Rectal smooth muscle tissue (tissue), 1 donor: ENCODE measurements around the gene PRR27.

Experiments used
- H3K27ac ChIP-seq: one replicate; pipeline ENCODE4 v1.7.0; 2013; ENCODE audit warnings: low read depth, low read length, inconsistent platforms
- H3K27me3 ChIP-seq: one replicate; pipeline ENCODE4 v1.7.0; 2013; ENCODE audit warnings: low read length; ENCODE audit not compliant: control insufficient read depth, insufficient read depth
- H3K36me3 ChIP-seq: one replicate; pipeline ENCODE4 v1.7.0; 2013; ENCODE audit warnings: low read length; ENCODE audit not compliant: control insufficient read depth, insufficient read depth
- H3K4me1 ChIP-seq: one replicate; pipeline ENCODE4 v1.7.0; 2013; ENCODE audit warnings: low read length; ENCODE audit not compliant: control insufficient read depth, insufficient read depth
- H3K4me3 ChIP-seq: one replicate; pipeline ENCODE4 v1.7.0; 2013; ENCODE audit warnings: low read length
- H3K9ac ChIP-seq: one replicate; pipeline ENCODE4 v1.7.0; 2013; ENCODE audit warnings: low read length

Gene PRR27

DNA sequence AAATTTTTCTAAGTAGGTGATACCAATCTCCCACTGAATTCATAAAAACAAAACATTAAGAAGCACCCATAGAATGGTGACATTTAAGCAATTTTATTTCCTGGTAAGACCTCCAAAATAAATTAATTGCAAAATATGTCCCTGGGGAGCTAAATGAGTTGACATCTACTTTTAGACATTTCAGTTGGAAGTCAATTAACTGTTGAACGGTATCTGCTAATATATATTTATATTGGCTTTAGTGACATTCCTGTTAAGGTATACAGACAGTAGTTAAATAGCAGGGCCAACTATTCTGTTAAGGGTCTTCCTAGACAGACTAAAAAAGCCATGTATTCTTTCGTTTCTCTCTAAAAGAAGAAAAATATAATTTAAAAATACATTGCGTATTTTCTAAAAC lies at the start of gene PRR27:
Gene PRR27 (plus strand): TSS at position 301 of the 400 bp plus-strand sequence. CDS start 139 bp downstream, outside the sequence.
- Histone ChIP-seq H3K27me3 (no peaks in the 10 kb centered on the region), H3K4me1 (no peaks in the 10 kb centered on the region), H3K4me3 (no peak within 1 kb of the TSS), H3K27ac (no peak within 1 kb of the TSS), H3K36me3 (no peaks in the 10 kb centered on the region), H3K9ac (no peak within 1 kb of the TSS)

DNA sequence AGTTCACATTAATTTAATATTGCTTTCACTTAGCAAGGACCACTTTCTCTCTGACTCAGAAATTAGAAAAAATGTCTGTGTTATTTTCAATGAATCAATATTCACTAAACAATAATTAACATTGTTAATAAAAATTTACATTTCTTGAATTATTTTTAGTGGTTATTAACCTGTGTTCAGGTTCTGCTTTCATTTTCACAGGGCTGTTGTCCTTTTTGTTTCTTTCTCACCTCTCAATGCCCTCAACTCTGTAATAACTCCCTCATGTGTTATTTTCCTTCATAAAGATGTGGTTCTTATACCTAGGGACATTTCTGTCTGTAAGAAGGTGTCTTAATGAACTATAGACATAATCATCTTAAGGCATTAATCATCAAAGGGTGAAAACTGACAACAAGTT lies 43.1 kb upstream of the PRR27 start:
- Histone ChIP-seq H3K4me3 (no peak overlapping the region), H3K27ac (no peak overlapping the region), H3K36me3 (no peaks in the 10 kb centered on the region), H3K27me3 (no peaks in the 10 kb centered on the region), H3K4me1 (no peaks in the 10 kb centered on the region), H3K9ac (no peak overlapping the region)

DNA sequence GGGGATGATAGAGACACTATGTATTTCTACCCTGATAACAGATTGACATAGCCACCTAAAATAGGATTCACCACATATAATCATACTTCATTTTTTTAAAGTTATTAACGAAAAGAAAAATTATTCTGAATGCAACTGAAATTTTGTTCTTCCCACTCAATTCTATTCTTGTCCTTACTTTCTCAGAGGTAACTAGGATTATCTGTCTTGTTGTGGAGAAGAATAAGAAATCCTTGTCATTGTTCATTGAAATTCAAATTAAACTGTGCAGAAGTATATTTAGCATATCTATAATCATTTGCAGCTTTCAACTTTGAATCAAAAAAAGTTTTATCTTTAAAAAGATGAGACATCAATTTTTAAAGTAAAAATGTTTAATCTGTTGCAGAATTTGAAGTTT lies 40.4 kb upstream of the PRR27 start:
- Histone ChIP-seq H3K4me1 (no peaks in the 10 kb centered on the region), H3K9ac (no peak overlapping the region), H3K36me3 (no peaks in the 10 kb centered on the region), H3K4me3 (no peak overlapping the region), H3K27me3 (no peaks in the 10 kb centered on the region), H3K27ac (no peak overlapping the region)

DNA sequence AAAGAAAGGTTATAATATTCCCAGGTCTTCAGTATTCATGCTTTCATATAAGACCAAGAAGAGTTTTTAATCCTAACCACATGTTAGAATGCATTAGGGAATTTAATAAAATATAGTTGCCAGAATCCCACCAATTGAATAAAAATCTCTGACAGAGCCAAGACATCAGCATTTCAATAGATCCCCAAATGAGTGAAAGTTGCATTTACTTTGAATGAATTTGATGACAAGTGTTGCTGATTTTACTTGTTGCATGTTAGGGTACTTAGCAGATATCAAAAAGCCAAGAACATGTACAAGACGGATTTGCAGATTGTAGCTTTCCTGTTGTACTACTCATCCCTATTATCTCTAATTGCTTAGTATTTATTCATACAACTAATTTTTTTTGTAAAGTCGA lies 39.9 kb upstream of the PRR27 start:
- Histone ChIP-seq H3K36me3 (no peaks in the 10 kb centered on the region), H3K4me1 (no peaks in the 10 kb centered on the region), H3K27me3 (no peaks in the 10 kb centered on the region), H3K4me3 (no peak overlapping the region), H3K27ac (no peak overlapping the region), H3K9ac (no peak overlapping the region)

DNA sequence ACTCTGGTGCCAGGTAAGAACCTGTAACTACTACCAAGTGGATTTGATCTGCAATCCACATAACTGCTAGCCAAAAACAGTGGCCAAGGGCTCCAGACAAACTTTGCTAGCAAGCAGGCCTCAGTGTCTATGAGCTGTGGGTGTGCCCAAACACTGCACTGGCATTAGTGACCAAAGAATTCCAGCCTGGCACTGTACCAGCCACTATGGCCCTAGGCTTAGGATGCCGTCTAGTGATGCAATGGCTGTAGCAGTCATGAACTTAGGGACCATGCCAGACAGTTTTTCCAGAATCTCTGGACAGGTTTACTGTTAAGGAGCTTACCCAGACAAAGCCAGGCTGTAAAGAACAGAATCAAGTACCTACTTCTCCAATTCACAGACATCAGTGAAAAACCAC lies 33.7 kb upstream of the PRR27 start:
- H3K4me1 ChIP-seq, result no peaks in the 10 kb centered on the region
- H3K4me3 ChIP-seq, result no peak overlapping the region
- no peaks in the 10 kb centered on the region for H3K36me3 ChIP-seq
- no peaks in the 10 kb centered on the region for H3K27me3 ChIP-seq
- H3K27ac ChIP-seq, result no peak overlapping the region
- H3K9ac ChIP-seq, result no peak overlapping the region

DNA sequence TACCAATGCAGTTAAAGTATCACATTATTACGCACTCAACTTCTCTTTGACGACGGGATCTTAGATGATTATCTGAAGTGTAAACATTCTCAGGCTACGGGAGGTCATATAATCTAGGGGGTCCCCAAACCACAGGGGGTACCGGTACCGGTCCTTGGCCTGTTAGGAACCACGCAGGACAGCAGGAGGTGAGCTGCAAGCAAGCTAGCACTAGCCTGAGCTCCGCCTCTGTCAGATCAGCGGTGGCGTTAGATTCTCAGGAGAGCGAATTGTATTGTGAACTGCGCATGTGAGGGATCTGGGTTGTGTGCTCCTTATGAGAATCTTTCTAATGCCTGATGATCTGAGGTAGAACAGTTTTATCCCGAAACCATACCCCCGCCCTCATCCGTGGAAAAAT lies 20.6 kb upstream of the PRR27 start:
- Histone ChIP-seq H3K4me3 (no peak overlapping the region), H3K4me1 (no peaks in the 10 kb centered on the region), H3K27me3 (no peaks in the 10 kb centered on the region), H3K9ac (no peak overlapping the region), H3K27ac (no peak overlapping the region), H3K36me3 (no peaks in the 10 kb centered on the region)

DNA sequence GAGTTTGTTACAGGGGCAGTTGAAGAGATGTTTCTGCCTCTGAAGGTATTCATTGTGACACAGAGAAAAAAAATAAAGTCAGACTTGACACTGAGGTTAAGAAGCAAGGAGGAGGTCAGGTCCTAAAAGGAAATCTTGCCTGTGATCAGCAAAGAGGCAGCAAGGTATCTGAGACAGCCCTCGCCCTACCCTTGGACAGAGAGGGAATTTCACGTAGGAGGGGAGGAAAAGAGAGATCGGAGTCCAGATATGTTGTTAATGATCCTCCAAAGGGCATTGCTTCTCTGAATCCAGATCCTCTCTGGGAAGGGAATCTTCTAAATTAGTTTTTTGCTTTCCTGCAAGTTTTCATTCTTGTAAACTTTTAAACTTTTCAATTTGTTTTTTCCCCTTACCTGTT lies 15.3 kb upstream of the PRR27 start:
- no peaks in the 10 kb centered on the region for H3K4me1 ChIP-seq
- H3K9ac ChIP-seq, result no peak overlapping the region
- H3K4me3 ChIP-seq, result no peak overlapping the region
- no peak overlapping the region for H3K27ac ChIP-seq
- H3K36me3 ChIP-seq, result no peaks in the 10 kb centered on the region
- no peaks in the 10 kb centered on the region for H3K27me3 ChIP-seq

DNA sequence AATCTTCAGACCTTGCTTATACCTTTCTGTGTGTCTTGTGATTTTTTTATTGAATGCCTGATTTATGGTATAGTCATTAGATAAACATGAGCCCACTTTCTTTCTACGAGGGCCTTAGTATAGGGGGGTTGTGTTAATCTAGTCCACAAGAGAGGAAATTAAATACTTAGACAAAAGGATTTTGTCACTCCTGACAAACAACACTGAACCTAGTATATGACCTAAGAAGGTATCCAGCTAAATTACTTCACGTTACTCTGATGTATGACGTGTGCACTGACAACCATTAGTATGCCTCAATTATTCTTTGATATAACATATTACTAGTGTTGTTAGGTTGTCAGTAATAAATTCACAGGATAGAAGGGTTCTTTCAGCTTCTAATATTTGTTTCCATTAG lies 2.8 kb upstream of the PRR27 start:
- Histone ChIP-seq H3K27me3 (no peaks in the 10 kb centered on the region), H3K27ac (no peak overlapping the region), H3K4me3 (no peak overlapping the region), H3K9ac (no peak overlapping the region), H3K36me3 (no peaks in the 10 kb centered on the region), H3K4me1 (no peaks in the 10 kb centered on the region)

DNA sequence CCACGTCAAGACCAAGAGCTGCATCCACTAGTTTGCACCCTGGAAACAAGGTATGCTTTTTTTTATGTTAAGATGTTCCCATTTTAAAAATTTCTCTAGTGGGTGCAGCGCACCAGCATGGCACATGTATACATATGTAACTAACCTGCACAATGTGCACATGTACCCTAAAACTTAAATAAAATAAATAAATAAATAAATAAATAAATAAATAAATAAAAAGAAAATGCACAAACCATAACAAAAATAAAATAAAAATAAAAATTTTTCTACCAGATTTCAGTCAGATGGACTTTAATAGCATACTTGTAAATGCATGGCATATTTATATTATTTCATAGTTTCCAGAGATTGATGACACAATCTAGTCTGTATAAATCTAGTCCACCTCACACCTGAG lies 1.9 kb upstream of the PRR27 start:
- H3K9ac ChIP-seq, result no peak overlapping the region
- H3K4me1 ChIP-seq, result no peaks in the 10 kb centered on the region
- H3K36me3 ChIP-seq, result no peaks in the 10 kb centered on the region
- H3K4me3 ChIP-seq, result no peak overlapping the region
- H3K27ac ChIP-seq, result no peak overlapping the region
- no peaks in the 10 kb centered on the region for H3K27me3 ChIP-seq

DNA sequence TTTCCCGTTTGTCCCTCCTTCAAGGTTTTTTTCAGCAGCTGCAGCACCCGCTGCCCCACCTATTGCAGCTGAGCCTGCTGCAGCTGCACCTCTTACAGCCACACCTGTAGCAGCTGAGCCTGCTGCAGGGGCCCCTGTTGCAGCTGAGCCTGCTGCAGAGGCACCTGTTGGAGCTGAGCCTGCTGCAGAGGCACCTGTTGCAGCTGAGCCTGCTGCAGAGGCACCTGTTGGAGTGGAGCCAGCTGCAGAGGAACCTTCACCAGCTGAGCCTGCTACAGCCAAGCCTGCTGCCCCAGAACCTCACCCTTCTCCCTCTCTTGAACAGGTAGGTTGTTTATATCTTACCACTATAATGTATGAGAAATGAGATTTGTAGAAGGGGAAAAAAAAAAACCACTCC lies 4.5 kb downstream of the PRR27 start:
- Histone ChIP-seq H3K27ac (no peak overlapping the region), H3K9ac (no peak overlapping the region), H3K36me3 (no peaks in the 10 kb centered on the region), H3K4me3 (no peak overlapping the region), H3K4me1 (no peaks in the 10 kb centered on the region), H3K27me3 (no peaks in the 10 kb centered on the region)

DNA sequence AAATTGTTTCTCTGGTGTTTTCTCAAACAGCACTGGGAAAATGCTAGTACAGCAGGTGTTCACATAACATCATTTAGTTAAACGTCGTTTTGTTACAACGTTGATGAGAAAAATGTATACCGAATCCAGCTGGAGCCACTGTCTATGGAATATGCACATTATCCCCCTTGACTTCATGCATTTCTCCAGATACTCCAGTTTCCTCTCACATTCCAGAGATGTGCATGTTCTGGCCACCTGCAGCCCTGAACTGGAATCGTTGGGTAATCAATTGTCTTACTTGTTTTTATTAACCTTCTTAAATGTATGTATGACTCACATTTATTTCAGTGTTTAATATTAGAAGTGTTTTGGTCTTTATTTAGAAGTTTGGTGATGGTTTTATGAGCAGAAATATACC lies 23.1 kb downstream of the PRR27 start:
- no peaks in the 10 kb centered on the region for H3K27me3 ChIP-seq
- no peak overlapping the region for H3K27ac ChIP-seq

DNA sequence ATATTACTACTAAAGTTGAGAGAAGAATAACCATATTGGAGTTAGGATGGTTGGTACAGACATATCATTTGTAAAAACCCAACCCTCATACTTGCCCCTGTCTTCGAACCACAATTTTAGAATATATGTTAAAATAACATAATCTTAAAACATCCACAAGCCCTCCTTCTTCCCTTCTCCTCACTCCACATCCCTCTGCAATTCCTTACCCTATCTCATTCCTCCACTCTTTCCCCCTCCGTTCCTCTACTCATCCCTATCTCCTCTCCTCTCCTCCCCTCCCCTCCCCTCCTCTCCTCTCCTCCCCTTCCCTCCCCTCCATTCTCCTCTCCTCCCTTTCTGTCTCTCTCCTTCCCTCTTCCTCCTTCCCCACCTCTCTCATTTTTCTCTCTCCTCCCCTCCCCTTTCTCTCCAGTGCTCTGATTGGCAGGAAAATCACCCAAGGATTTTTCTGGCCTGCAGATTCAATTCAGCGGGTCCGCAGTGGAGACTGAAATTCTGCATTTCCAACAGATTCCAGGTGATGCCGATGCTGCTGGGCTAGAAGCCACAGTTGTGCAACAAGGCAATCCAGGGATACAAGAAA lies 24.1 kb downstream of the PRR27 start:
- H3K27ac ChIP-seq, result no peak overlapping the region
- no peaks in the 10 kb centered on the region for H3K36me3 ChIP-seq
- H3K4me1 ChIP-seq, result no peaks in the 10 kb centered on the region
- H3K4me3 ChIP-seq, result no peak overlapping the region
- H3K9ac ChIP-seq, result no peak overlapping the region
- no peaks in the 10 kb centered on the region for H3K27me3 ChIP-seq

More for the DNA sequence above, 23.1 kb downstream of the PRR27 start:
- Histone ChIP-seq H3K4me3 (no peak overlapping the region), H3K4me1 (no peaks in the 10 kb centered on the region), H3K36me3 (no peaks in the 10 kb centered on the region), H3K9ac (no peak overlapping the region)

DNA sequence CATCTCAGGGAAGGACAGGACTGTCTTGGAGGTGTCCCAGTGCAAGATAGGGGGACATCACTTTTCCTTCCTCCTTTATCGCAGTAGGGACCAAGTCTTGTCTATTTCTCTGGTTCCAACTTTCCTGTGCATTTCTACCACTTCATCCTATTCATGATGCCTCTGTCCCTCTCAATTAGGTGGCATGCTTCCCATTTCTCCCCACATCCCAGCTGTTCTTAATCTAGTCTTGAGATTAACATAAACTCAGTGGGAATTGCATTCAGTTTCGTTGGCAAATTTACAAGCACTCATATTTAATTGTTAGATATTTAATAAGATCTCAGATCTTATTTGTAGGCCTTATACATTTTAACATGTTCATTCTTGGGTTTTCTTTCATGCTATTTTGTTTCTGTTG lies 25.8 kb downstream of the PRR27 start:
- H3K27ac ChIP-seq, result no peak overlapping the region
- H3K4me3 ChIP-seq, result no peak overlapping the region
- no peaks in the 10 kb centered on the region for H3K4me1 ChIP-seq
- no peaks in the 10 kb centered on the region for H3K27me3 ChIP-seq
- no peak overlapping the region for H3K9ac ChIP-seq
- no peaks in the 10 kb centered on the region for H3K36me3 ChIP-seq
